Colonic mucosa (tissue), 4 donors: ENCODE results near the gene NAP1L4. TPM values are rescaled to one million over a fixed set of nuclear protein-coding genes. Genes with fewer than 3 reads are reported as not detected.
A peak's percentile ranks its signal among the peaks of the same experiment; 100 is the strongest.

Source experiments
- DNase-seq: peaks from one replicate; pipeline ENCODE4 v3.0.0-alpha.2; 2020
- H3K27ac ChIP-seq: fragments of 200-600 bp; one replicate; pipeline ENCODE4 v1.8.0; 2021
- H3K27me3 ChIP-seq: fragments of 200-600 bp; one replicate; pipeline ENCODE4 v1.8.0; 2021
- H3K36me3 ChIP-seq: fragments of 200-600 bp; one replicate; pipeline ENCODE4 v1.8.0; 2021
- H3K4me1 ChIP-seq: fragments of 200-600 bp; one replicate; pipeline ENCODE4 v1.8.0; 2021; ENCODE audit warnings: mild to moderate bottlenecking
- H3K4me3 ChIP-seq: fragments of 200-600 bp; one replicate; pipeline ENCODE4 v1.8.0; 2021
- H3K9ac ChIP-seq, 2 donors: one replicate each; pipeline ENCODE4 v1.7.0; 2013; ENCODE audit warnings: control low read depth in 2 of 2, low read depth in 2 of 2, low read length in 2 of 2
- H3K9me3 ChIP-seq: fragments of 200-600 bp; one replicate; pipeline ENCODE4 v1.8.0; 2021
- CTCF ChIP-seq: fragments of 200-600 bp; IDR thresholded peaks from one replicate; pipeline ENCODE4 v1.8.0; 2022; ENCODE audit warnings: antibody characterized with exemption, mild to moderate bottlenecking
- intact Hi-C: fragments of 100-400 bp; cut with DNase I; formaldehyde crosslinking; loops from one replicate; pipeline ENCODE4 v1.14.1; 2022
- total RNA-seq, 2 donors: library from RNA; stranded (reverse); fragmentation: NEBNext Ultra II Directional in 1 of 2; extraction: Animal tissue kit (Norgen Biotek cat#: 25700) in 1 of 2; gene quantifications; one replicate each; pipeline ENCODE4 v1.2.1, GENCODE V29; 2021
- donor health status: healthy.
- donor health status: DM: no; HTN: no; CAD: no.
- donor health status: DM: no; HTN: no; CAD: no.

Gene NAP1L4
- total RNA-seq, 2 donors from 2014 or later: 96.1 to 134 TPM

- Histone ChIP-seq H3K27ac (peak overlapping the region; percentile 88), H3K27me3 (no peaks in the 10 kb centered on the region), H3K9ac (peak overlapping the region; percentile 73 to 90), H3K36me3 (no peaks in the 10 kb centered on the region), H3K4me3 (peak overlapping the region; percentile 81), H3K9me3 (no peaks in the 10 kb centered on the region), H3K4me1 (peaks cover 16% of the 10 kb centered on the region)
- TF ChIP-seq CTCF: no peak
- DNase-seq: peak; percentile 70
- intact Hi-C loops: no loop called here
Measured at GRCh38 chr11:2927851-2928604, 64.1 kb downstream of the NAP1L4 start.

- TF ChIP-seq CTCF: no peak
- no peaks in the 10 kb centered on the region for H3K36me3 ChIP-seq
- H3K9ac ChIP-seq: no peak overlapping the region
- H3K27ac ChIP-seq: peak overlapping the region; percentile 88
- DNase-seq: no peak
- H3K27me3 ChIP-seq: no peaks in the 10 kb centered on the region
- peak overlapping the region; percentile 81 for H3K4me3 ChIP-seq
- intact Hi-C loops: no loop called here
- peaks cover 16% of the 10 kb centered on the region for H3K4me1 ChIP-seq
- no peaks in the 10 kb centered on the region for H3K9me3 ChIP-seq
Measured at GRCh38 chr11:2927121-2927800, 64.9 kb downstream of the NAP1L4 start.

GRCh38 chr11:2926611-2927051 is 65.5 kb downstream of the NAP1L4 start:
- Histone ChIP-seq H3K9me3 (no peaks in the 10 kb centered on the region), H3K36me3 (no peaks in the 10 kb centered on the region), H3K27me3 (no peaks in the 10 kb centered on the region), H3K9ac (no peak overlapping the region), H3K27ac (no peak overlapping the region), H3K4me1 (peaks cover 16% of the 10 kb centered on the region), H3K4me3 (no peak overlapping the region)
- TF ChIP-seq CTCF: no peak
- intact Hi-C loops: no loop called here
- no peak for DNase-seq

GRCh38 chr11:2924821-2925675 is 67.1 kb downstream of the NAP1L4 start:
- H3K27ac ChIP-seq: peak overlapping the region; percentile 60
- H3K36me3 ChIP-seq: no peaks in the 10 kb centered on the region
- no peaks in the 10 kb centered on the region for H3K27me3 ChIP-seq
- peak overlapping the region in 1 of 2 donors; percentile 63 for H3K9ac ChIP-seq
- no peaks in the 10 kb centered on the region for H3K9me3 ChIP-seq
- H3K4me3 ChIP-seq: no peak overlapping the region
- intact Hi-C loops: no loop called here
- peaks cover 16% of the 10 kb centered on the region for H3K4me1 ChIP-seq
- no peak for TF ChIP-seq CTCF
- peak; percentile 73 for DNase-seq

- intact Hi-C loops: no loop called here
- H3K4me1 ChIP-seq: peaks cover 16% of the 10 kb centered on the region
- H3K27me3 ChIP-seq: no peaks in the 10 kb centered on the region
- H3K9ac ChIP-seq: peak overlapping the region in 1 of 2 donors; percentile 63
- H3K27ac ChIP-seq: peak overlapping the region; percentile 60
- H3K4me3 ChIP-seq: no peak overlapping the region
- H3K9me3 ChIP-seq: no peaks in the 10 kb centered on the region
- no peaks in the 10 kb centered on the region for H3K36me3 ChIP-seq
- DNase-seq: peak; percentile 87
- TF ChIP-seq CTCF: no peak
Measured at GRCh38 chr11:2924381-2924780, 67.7 kb downstream of the NAP1L4 start.
